Islet precursor cell (in vitro differentiated cells): ENCODE data around the gene MRPL44.
"Not testable (repeated sequence)": the region's sequence is repeated elsewhere in the genome, so short reads cannot be mapped to it uniquely, and the experiment has no call there.

ENCODE experiments used
- DNase-seq: peaks from one replicate; pipeline ENCODE4 v3.0.0-alpha.2; 2018

MRPL44 gene

GRCh38 chr2:223973606-223974005, 16.3 kb downstream of the MRPL44 start:
- DNase-seq: no peak

- no peak for DNase-seq
Measured at GRCh38 chr2:223976635-223977226, 19.5 kb downstream of the MRPL44 start.

- DNase-seq: no peak
Measured at GRCh38 chr2:223978451-223978850, 21.2 kb downstream of the MRPL44 start.

- DNase-seq: no peak
Measured at GRCh38 chr2:223979730-223980396, 22.6 kb downstream of the MRPL44 start.

- no peak for DNase-seq
Measured at GRCh38 chr2:223980397-223980735, 23.1 kb downstream of the MRPL44 start.

GRCh38 chr2:223980803-223981202, 23.5 kb downstream of the MRPL44 start:
- no peak for DNase-seq

- DNase-seq: no peak
Measured at GRCh38 chr2:223981241-223981640, 24.0 kb downstream of the MRPL44 start.

- DNase-seq: no peak
Measured at GRCh38 chr2:223989206-223989855, 32.1 kb downstream of the MRPL44 start.

GRCh38 chr2:223989856-223990232, 32.6 kb downstream of the MRPL44 start:
- no peak for DNase-seq

GRCh38 chr2:223991611-223992010, 34.3 kb downstream of the MRPL44 start:
- DNase-seq: no peak

GRCh38 chr2:223993634-223994232, 36.5 kb downstream of the MRPL44 start:
- peak; percentile 76 for DNase-seq

- no peak for DNase-seq
Measured at GRCh38 chr2:223994562-223995162, 37.4 kb downstream of the MRPL44 start.

- no peak for DNase-seq
Measured at GRCh38 chr2:223995569-223995968, 38.3 kb downstream of the MRPL44 start.

- no peak for DNase-seq
Measured at GRCh38 chr2:223996391-223996790, 39.1 kb downstream of the MRPL44 start.

- DNase-seq: no peak
Measured at GRCh38 chr2:223997938-223998337, 40.7 kb downstream of the MRPL44 start.

GRCh38 chr2:223998948-223999347, 41.7 kb downstream of the MRPL44 start:
- DNase-seq: no peak

GRCh38 chr2:223999862-224000261, 42.6 kb downstream of the MRPL44 start:
- DNase-seq: no peak

- not testable (repeated sequence) for DNase-seq
Measured at GRCh38 chr2:224000662-224001061, 43.4 kb downstream of the MRPL44 start.

- DNase-seq: no peak
Measured at GRCh38 chr2:224004105-224004695, 46.9 kb downstream of the MRPL44 start.

GRCh38 chr2:224008702-224009261, 51.5 kb downstream of the MRPL44 start:
- peak; percentile 67 for DNase-seq

GRCh38 chr2:224009605-224010315, 52.5 kb downstream of the MRPL44 start:
- DNase-seq: no peak

GRCh38 chr2:224011837-224012236, 54.6 kb downstream of the MRPL44 start:
- DNase-seq: no peak
